Measurements from ENCODE around the gene ZFTA. TPM values are rescaled to one million over a fixed set of nuclear protein-coding genes. Genes with fewer than 3 reads are reported as not detected.

The ZFTA gene
- total RNA-seq, 2 donors from 2014 or later = 13.2 to 23.1 TPM

GRCh38 chr11:63719987-63720386 is 48.6 kb downstream of the ZFTA start:
- Histone ChIP-seq H3K9me3 (no peaks in the 10 kb centered on the region), H3K4me1 (no peaks in the 10 kb centered on the region), H3K4me3 (no peak overlapping the region), H3K27me3 (no peaks in the 10 kb centered on the region), H3K27ac (no peak overlapping the region), H3K36me3 (replicated peaks in 1 of 2; ENCODE audit: insufficient read depth in 1 of 2, low read depth in 2 of 2) (no peaks in the 10 kb centered on the region)
- ATAC-seq (no peak), DNase-seq (no peak)
- WGBS, 2 donors = 91 to 92% methylated on average over 2 of the region's 2 CpGs
- no peak for TF ChIP-seq POLR2A (IDR thresholded peaks at IDR 0.05)
- TF ChIP-seq CTCF (IDR thresholded peaks at IDR 0.05) = no peak
- intact Hi-C loops (cut with DNase I) = no loop called here

DNA sequence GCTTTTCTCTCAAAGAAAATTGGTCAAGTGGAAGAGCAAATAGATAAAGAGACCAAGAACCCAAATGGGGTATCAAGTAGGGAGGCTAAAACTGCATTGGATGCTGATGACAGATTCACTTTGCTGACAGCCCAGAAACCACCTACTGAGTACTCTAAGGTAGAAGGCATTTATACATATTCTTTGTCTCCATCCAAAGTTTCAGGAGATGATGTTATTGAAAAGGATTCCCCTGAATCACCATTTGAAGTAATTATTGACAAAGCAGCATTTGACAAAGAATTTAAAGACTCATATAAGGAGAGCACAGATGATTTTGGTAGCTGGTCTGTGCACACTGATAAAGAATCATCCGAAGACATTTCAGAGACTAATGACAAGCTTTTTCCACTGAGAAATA is 49.6 kb downstream of the ZFTA start:
- TF ChIP-seq POLR2A (IDR thresholded peaks at IDR 0.05) (no peak), CTCF (IDR thresholded peaks at IDR 0.05) (no peak)
- no peaks in the 10 kb centered on the region for H3K36me3 ChIP-seq (replicated peaks in 1 of 2; ENCODE audit: insufficient read depth in 1 of 2, low read depth in 2 of 2)
- intact Hi-C loops (cut with DNase I) = no loop called here
- ATAC-seq = no peak
- no peak for DNase-seq
- H3K27me3 ChIP-seq = no peaks in the 10 kb centered on the region
- H3K27ac ChIP-seq = no peak overlapping the region
- H3K9me3 ChIP-seq = no peaks in the 10 kb centered on the region
- H3K4me3 ChIP-seq = no peak overlapping the region
- no peaks in the 10 kb centered on the region for H3K4me1 ChIP-seq
- 64 to 71% methylated on average over 1 of the region's 1 CpG for WGBS, 2 donors

Small RNAs within 50 kb of the gene (small RNA-seq; reads per million reads assigned to genes)
- gene RN7SL596P = not detected

Other genes starting within 250 kb of the ZFTA start
- 10 to 100 TPM in 1 of 2 donors, 1 to 10 TPM in 1; 4.0 to 14.5 TPM for gene PLAAT4, start 232.0 kb downstream of the ZFTA start, total RNA-seq
- not detected for gene PLAAT2, start 205.4 kb downstream of the ZFTA start, total RNA-seq
- gene PLAAT3, start 154.3 kb downstream of the ZFTA start, total RNA-seq = 10 to 100 TPM; 22.6 to 55.0 TPM
- 10 to 100 TPM; 17.8 to 32.7 TPM for gene ATL3, start 97.4 kb downstream of the ZFTA start, total RNA-seq
- gene RTN3, start 87.3 kb downstream of the ZFTA start, total RNA-seq = 10 to 100 TPM; 62.8 to 63.6 TPM
- gene SPINDOC, start 44.7 kb upstream of the ZFTA start, total RNA-seq = 10 to 100 TPM in 1 of 2 donors, 1 to 10 TPM in 1; 3.6 to 16.2 TPM
- 10 to 100 TPM; 32.2 to 33.9 TPM for gene MARK2, start 70.3 kb upstream of the ZFTA start, total RNA-seq
- gene RCOR2, start 148.4 kb upstream of the ZFTA start, total RNA-seq = under 1 TPM; 0.26 to 0.33 TPM
- gene NAA40, start 170.2 kb upstream of the ZFTA start, total RNA-seq = 10 to 100 TPM; 14.3 to 21.8 TPM
- 100 to 1,000 TPM in 1 of 2 donors, 10 to 100 TPM in 1; 51.9 to 184 TPM for gene COX8A, start 205.8 kb upstream of the ZFTA start, total RNA-seq
- 10 to 100 TPM; 20.8 to 36.3 TPM for gene OTUB1, start 217.7 kb upstream of the ZFTA start, total RNA-seq